NT2/D1 (cell line): ENCODE data around the gene RAE1.

ENCODE experiments used
- SUZ12 ChIP-seq: IDR thresholded peaks from 2 replicates; pipeline ENCODE4 v1.6.1; 2011; ENCODE audit not compliant: insufficient read length, insufficient read depth; ENCODE audit errors: extremely low read depth
- YY1 ChIP-seq: IDR thresholded peaks from 2 replicates; pipeline ENCODE4 v1.6.1; 2011; ENCODE audit not compliant: insufficient read length, insufficient read depth
- ZNF274 ChIP-seq: IDR thresholded peaks from 2 replicates; pipeline ENCODE4 v1.6.1; 2011; ENCODE audit warnings: mild to moderate bottlenecking, low read depth, low read length

DNA sequence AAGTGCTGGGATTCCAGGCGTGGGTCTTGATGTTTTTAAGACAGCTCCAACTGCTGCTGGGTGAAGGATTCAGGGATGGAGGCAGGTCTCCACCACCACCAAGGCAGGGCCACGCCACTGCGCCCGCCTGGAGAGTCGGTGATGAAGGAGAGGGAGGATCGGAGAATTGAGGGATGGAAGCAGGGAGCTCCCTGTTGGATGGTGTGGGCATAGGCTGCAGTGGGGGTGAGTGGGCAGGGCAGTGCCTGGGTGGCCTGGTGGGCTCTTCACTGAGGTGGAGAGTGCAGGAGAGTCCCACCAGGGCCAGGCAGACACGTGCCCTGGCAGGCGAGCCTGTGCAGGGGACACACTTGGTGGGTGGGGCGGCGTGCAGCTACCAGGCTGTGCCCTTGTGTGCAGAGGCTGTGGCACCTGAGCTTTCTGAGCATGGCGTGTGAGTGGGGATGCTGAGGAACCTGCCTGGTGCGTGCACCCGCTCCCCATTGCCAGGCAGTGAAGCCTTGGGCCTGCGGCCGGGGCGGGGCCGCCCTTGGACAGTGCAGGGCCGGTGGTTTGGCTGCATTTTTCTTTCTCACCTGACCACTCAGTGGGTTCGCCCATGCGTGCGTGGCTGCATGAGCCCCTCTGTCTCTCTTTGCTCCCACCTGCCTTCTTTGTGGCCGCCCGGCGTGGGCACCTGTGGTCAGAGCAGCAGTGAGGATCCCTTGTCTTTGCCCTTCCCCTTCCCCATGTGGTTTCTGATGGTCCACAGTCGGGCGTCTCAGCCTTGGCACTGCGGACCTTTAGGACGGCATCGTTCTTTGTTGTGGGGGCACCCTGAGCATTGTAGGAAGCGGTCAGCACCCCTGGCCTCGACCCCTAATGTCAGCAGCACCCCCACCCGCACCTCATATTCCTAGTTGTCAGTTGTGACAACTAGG, 51.4 kb downstream of the RAE1 start:
- TF ChIP-seq YY1 = no peak
- no peak for TF ChIP-seq SUZ12
- TF ChIP-seq ZNF274 = no peak
